Lung (tissue), 12 donors: ENCODE data around the gene ADAP1. TPM values are rescaled to one million over a fixed set of nuclear protein-coding genes. Genes with fewer than 3 reads are reported as not detected.

Experiments
- ATAC-seq: fragments of 200-7000 bp; cut with Tn5 transposase; one replicate; pipeline ENCODE4 v1.9.1; 2020; ENCODE audit warnings: moderate number of reproducible peaks; ENCODE audit not compliant: insufficient read depth, low FRiP score
- DNase-seq, 3 donors: peaks; one replicate each; pipeline ENCODE4 v3.0.0-alpha.2; 2013 to 2017
- H3K27ac ChIP-seq, 2 donors: one replicate each; pipeline ENCODE4 v1.5.1; 2013; ENCODE audit warnings: mild to moderate bottlenecking in 2 of 2, moderate library complexity in 2 of 2, control low read depth in 1 of 2, inconsistent platforms in 1 of 2, low read depth in 1 of 2, low read length in 1 of 2
- H3K27me3 ChIP-seq, 3 donors: one replicate each; pipeline ENCODE4 v1.5.1; 2013; ENCODE audit warnings: low read length in 2 of 3; ENCODE audit not compliant: control insufficient read depth in 3 of 3, insufficient read depth in 3 of 3
- H3K36me3 ChIP-seq, 4 donors: one replicate each; pipeline ENCODE4 v1.5.1; 2013; ENCODE audit warnings: low read length in 4 of 4, mild to moderate bottlenecking in 1 of 4, moderate library complexity in 1 of 4; ENCODE audit not compliant: control insufficient read depth in 4 of 4, insufficient read depth in 4 of 4
- H3K4me1 ChIP-seq, 5 donors: one replicate each; pipeline ENCODE4 v1.5.1; 2013; ENCODE audit warnings: low read length in 5 of 5, mild to moderate bottlenecking in 2 of 5, moderate library complexity in 1 of 5; ENCODE audit not compliant: control insufficient read depth in 5 of 5, insufficient read depth in 5 of 5
- H3K4me3 ChIP-seq: one replicate; pipeline ENCODE4 v1.5.1; 2013; ENCODE audit warnings: mild to moderate bottlenecking, control low read depth, moderate library complexity
- H3K9ac ChIP-seq, 2 donors: one replicate each; pipeline ENCODE4 v1.5.1; 2013; ENCODE audit warnings: low read length in 2 of 2, control low read depth in 1 of 2; ENCODE audit not compliant: insufficient read depth in 1 of 2
- H3K9me3 ChIP-seq, 4 donors: one replicate each; pipeline ENCODE4 v1.5.1; 2013; ENCODE audit warnings: low read length in 3 of 4, mild to moderate bottlenecking in 1 of 4, moderate library complexity in 1 of 4; ENCODE audit not compliant: control insufficient read depth in 4 of 4, insufficient read depth in 3 of 4
- CTCF ChIP-seq: IDR thresholded peaks from 2 replicates; pipeline ENCODE4 v1.5.1; 2012; ENCODE audit warnings: mild to moderate bottlenecking; ENCODE audit errors: control extremely low read depth, extremely low read depth
- WGBS, 2 donors: extraction: QIAGEN DNeasy Blood & Tissue Kit; methylation state at CpG; one replicate each; pipeline ENCODE4 v1.1.7; 2013; 5-methylcytosine and 5-hydroxymethylcytosine counted together
- polyA plus RNA-seq, 2 donors: library from polyadenylated mRNA; stranded (reverse); fragments of 200-250 nt; gene quantifications; one replicate each; pipeline ENCODE4 v1.2.1, GENCODE V29; 2013
- total RNA-seq, 2 donors: library from RNA; depleted of rRNA in 1 of 2; stranded (reverse); fragments of >200 nt in 1 of 2; gene quantifications; one replicate each; pipeline ENCODE4 v1.2.1, GENCODE V29; 2014 to 2021
- donor health status: control.
- donor health status: control.
- donor health status: Bipolar disorder and iron deficiency.
- donor health status: healthy.
- donor health status: DM: yes; HTN: yes; CAD: no.

Gene ADAP1
- total and polyA plus RNA-seq, 4 donors = 11.5 to 39.0 (median 32.6) TPM

DNA sequence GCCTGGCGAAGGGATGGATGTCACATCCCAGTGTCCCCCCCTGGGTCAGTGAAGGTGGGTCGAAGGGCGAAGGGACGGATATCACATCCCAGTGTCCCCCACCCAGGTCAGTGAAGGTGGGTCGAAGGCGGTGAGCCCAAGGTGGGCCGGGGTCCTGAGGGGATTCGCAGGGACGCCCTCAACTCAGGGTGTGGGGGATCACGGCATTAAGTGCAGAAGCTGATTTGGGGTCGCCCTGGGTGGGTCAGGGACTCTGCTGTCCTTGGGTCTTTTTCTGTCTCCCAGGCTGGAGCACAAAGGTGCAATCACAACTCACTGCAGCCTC is 21.9 kb downstream of the ADAP1 start:
- 94 to 96% methylated on average over 11 of the region's 11 CpGs for WGBS, 2 donors
- DNase-seq (no peak), ATAC-seq (no peak)
- no peak overlapping the region for H3K9ac ChIP-seq
- no peaks in the 10 kb centered on the region for H3K9me3 ChIP-seq
- peaks cover 0 to 11% (median 0%) of the 10 kb centered on the region in 4 donors for H3K36me3 ChIP-seq
- H3K27ac ChIP-seq = no peak overlapping the region
- no peak overlapping the region for H3K4me3 ChIP-seq
- H3K4me1 ChIP-seq = no peaks in the 10 kb centered on the region
- TF ChIP-seq CTCF = no peak
- H3K27me3 ChIP-seq = no peaks in the 10 kb centered on the region

DNA sequence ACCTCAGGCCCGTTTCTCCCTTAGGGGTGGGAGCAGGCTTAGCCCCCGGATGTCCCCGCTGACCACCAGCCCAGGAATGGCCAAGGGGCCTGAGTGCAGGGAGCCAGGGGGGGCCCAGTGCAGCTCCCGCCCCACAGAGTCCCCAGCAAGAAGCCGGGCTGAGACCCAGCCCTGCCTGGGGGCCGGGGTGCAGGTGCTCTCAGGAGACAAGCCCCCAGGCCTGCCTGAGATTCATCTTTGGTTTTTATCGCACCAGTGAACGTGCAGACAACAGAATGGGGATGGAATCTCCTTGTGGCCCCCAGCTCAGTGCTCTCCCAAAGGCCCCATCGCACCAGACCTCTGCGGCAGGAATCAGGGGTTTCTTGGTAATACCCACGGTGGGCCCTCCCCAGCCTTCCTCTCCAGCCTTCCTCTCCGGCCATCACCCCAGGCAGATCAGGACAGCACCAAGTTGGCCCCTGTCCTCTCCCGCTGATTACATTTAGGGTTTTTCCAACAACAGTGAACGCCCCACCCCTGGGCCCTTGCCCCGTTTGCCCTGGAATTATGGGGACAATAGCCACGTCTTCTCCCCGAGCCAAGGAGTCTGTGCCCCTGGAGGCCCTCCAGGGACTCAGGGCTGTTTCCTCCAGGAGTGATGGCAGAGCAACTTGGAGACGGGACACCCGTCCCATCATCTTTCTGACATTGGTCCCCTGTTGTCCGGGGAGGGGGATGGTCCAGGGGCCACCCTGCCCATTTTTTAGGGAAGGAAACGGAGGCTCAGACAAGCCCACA is 22.4 kb downstream of the ADAP1 start:
- H3K4me3 ChIP-seq = no peak overlapping the region
- H3K27ac ChIP-seq = no peak overlapping the region
- 84 to 89% methylated on average over 21 of the region's 21 CpGs for WGBS, 2 donors
- peaks cover 0 to 11% (median 0%) of the 10 kb centered on the region in 4 donors for H3K36me3 ChIP-seq
- no peaks in the 10 kb centered on the region for H3K4me1 ChIP-seq
- no peak for TF ChIP-seq CTCF
- ATAC-seq = no peak
- DNase-seq = no peak
- H3K27me3 ChIP-seq = no peaks in the 10 kb centered on the region
- H3K9me3 ChIP-seq = no peaks in the 10 kb centered on the region
- H3K9ac ChIP-seq = no peak overlapping the region

DNA sequence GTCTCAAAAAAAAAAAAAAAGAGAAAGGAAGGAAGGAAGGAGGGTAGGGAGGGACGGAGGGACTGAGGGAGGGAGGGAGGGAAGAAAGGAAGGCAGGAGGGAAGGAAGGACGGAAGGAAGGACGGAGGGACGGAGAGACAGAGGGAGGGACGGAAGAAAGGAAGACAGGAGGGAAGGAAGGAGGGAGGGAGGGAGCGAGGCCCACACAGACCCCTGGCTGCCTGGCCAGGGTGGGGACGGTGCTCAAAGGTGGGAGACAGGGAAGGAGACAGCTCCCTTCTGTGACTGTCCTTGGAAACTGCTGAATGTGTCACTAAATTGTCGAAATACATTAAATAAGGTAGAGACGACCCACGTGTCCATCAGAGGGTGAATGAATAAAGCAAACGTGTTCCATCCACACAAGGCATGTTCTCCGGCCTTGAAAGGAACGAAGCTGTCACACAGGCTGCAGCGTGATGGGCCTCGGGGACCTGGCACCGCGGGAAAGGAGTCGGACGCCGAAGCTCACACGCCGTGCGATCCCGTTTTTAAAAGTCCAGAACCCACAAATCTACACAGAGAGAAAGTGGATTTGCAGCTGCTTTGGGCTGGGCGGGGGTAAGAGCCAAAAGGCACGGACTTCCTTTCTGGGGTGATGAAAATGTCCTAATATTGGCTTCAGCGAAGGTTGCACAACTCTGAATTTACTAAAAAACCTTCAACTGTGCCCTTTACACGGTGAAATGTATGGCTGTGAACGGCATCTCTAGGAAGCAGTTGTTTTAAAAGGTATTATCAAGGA is 23.3 kb downstream of the ADAP1 start:
- Histone ChIP-seq H3K4me3 (no peak overlapping the region), H3K36me3 (peaks cover 0 to 11% (median 0%) of the 10 kb centered on the region in 4 donors), H3K27ac (no peak overlapping the region), H3K4me1 (no peaks in the 10 kb centered on the region), H3K27me3 (no peaks in the 10 kb centered on the region), H3K9ac (no peak overlapping the region), H3K9me3 (no peaks in the 10 kb centered on the region)
- no peak for DNase-seq
- ATAC-seq = no peak
- no peak for TF ChIP-seq CTCF
- WGBS, 2 donors = 40 to 56% methylated on average over 29 of the region's 29 CpGs
